ENCODE results near the gene CTNNBL1. TPM values are rescaled to one million over a fixed set of nuclear protein-coding genes. Genes with fewer than 3 reads are reported as not detected.
"Not testable (repeated sequence)": the region's sequence is repeated elsewhere in the genome, so short reads cannot be mapped to it uniquely, and the experiment has no call there.

The CTNNBL1 gene
- total RNA-seq, 1 donor: 19.5 TPM

DNA sequence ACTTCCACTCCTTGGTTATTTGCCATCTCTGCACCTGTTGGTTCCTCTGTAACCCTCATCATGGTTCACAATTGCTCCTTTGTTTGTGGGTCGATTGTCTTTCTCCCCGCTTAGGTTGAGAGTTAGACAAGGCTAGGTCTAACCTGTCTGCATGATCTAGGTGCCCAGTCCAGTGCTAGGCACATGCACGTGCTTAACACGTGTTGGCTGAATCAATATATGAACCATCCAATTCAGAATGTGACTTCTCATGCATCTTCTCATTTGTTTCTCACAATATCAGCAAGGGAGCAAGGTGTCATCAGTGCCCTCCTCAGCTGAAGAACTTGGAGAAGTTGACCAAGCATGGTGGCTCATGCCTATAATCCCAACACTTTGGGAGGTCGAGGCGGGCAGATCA, 36.9 kb upstream of the CTNNBL1 start:
- no peak for TF ChIP-seq CTCF (IDR thresholded peaks at IDR 0.05; ENCODE audit: extremely low read depth, low read depth, low read length)
- H3K27me3 ChIP-seq (ENCODE audit: insufficient read depth, low read length): peaks cover 18% of the 10 kb centered on the region
- H4K20me1 ChIP-seq (ENCODE audit: insufficient read depth, low read length): no peaks in the 10 kb centered on the region
- no peak for DNase-seq (ENCODE audit: insufficient read length, low spot score, missing footprints)
- no peaks in the 10 kb centered on the region for H3K9me3 ChIP-seq (ENCODE audit: low read depth, low read length)
- no peaks in the 10 kb centered on the region for H3K79me2 ChIP-seq (ENCODE audit: insufficient read depth, low read length)
- H3K4me2 ChIP-seq (ENCODE audit: insufficient read depth, low read length): no peak overlapping the region
- no peak overlapping the region for H2AFZ ChIP-seq (ENCODE audit: low read length)
- no peaks in the 10 kb centered on the region for H3K4me1 ChIP-seq (ENCODE audit: insufficient read depth, low read length)
- no peak overlapping the region for H3K27ac ChIP-seq (ENCODE audit: low read depth, low read length)
- no peaks in the 10 kb centered on the region for H3K36me3 ChIP-seq (ENCODE audit: insufficient read depth, low read length)
- H3K4me3 ChIP-seq (ENCODE audit: insufficient read depth, low read length): no peak overlapping the region

- Histone ChIP-seq H3K27ac (ENCODE audit: low read depth, low read length) (no peak overlapping the region), H3K4me1 (ENCODE audit: insufficient read depth, low read length) (no peaks in the 10 kb centered on the region), H3K79me2 (ENCODE audit: insufficient read depth, low read length) (no peaks in the 10 kb centered on the region), H3K27me3 (ENCODE audit: insufficient read depth, low read length) (peaks cover 21% of the 10 kb centered on the region), H3K36me3 (ENCODE audit: insufficient read depth, low read length) (no peaks in the 10 kb centered on the region), H3K9me3 (ENCODE audit: low read depth, low read length) (no peaks in the 10 kb centered on the region), H3K4me3 (ENCODE audit: insufficient read depth, low read length) (no peak overlapping the region), H2AFZ (ENCODE audit: low read length) (no peak overlapping the region), H4K20me1 (ENCODE audit: insufficient read depth, low read length) (no peaks in the 10 kb centered on the region), H3K4me2 (ENCODE audit: insufficient read depth, low read length) (no peak overlapping the region)
- no peak for DNase-seq (ENCODE audit: insufficient read length, low spot score, missing footprints)
- no peak for TF ChIP-seq CTCF (IDR thresholded peaks at IDR 0.05; ENCODE audit: extremely low read depth, low read depth, low read length)
Observed at GRCh38 chr20:37657924-37658804, 35.7 kb upstream of the CTNNBL1 start.

GRCh38 chr20:37661519-37661918, 32.3 kb upstream of the CTNNBL1 start:
- peaks cover 3% of the 10 kb centered on the region for H3K9me3 ChIP-seq (ENCODE audit: low read depth, low read length)
- H3K4me1 ChIP-seq (ENCODE audit: insufficient read depth, low read length): no peaks in the 10 kb centered on the region
- H3K4me2 ChIP-seq (ENCODE audit: insufficient read depth, low read length): no peak overlapping the region
- DNase-seq (ENCODE audit: insufficient read length, low spot score, missing footprints): no peak
- peaks cover 20% of the 10 kb centered on the region for H3K27me3 ChIP-seq (ENCODE audit: insufficient read depth, low read length)
- no peaks in the 10 kb centered on the region for H4K20me1 ChIP-seq (ENCODE audit: insufficient read depth, low read length)
- no peaks in the 10 kb centered on the region for H3K36me3 ChIP-seq (ENCODE audit: insufficient read depth, low read length)
- H3K79me2 ChIP-seq (ENCODE audit: insufficient read depth, low read length): no peaks in the 10 kb centered on the region
- H2AFZ ChIP-seq (ENCODE audit: low read length): no peak overlapping the region
- no peak for TF ChIP-seq CTCF (IDR thresholded peaks at IDR 0.05; ENCODE audit: extremely low read depth, low read depth, low read length)
- H3K27ac ChIP-seq (ENCODE audit: low read depth, low read length): no peak overlapping the region
- H3K4me3 ChIP-seq (ENCODE audit: insufficient read depth, low read length): no peak overlapping the region

- Histone ChIP-seq H3K27me3 (ENCODE audit: insufficient read depth, low read length) (peaks cover 16% of the 10 kb centered on the region), H3K9me3 (ENCODE audit: low read depth, low read length) (peaks cover 3% of the 10 kb centered on the region), H4K20me1 (ENCODE audit: insufficient read depth, low read length) (no peaks in the 10 kb centered on the region), H3K4me2 (ENCODE audit: insufficient read depth, low read length) (no peak overlapping the region), H2AFZ (ENCODE audit: low read length) (no peak overlapping the region), H3K36me3 (ENCODE audit: insufficient read depth, low read length) (no peaks in the 10 kb centered on the region), H3K27ac (ENCODE audit: low read depth, low read length) (no peak overlapping the region), H3K4me3 (ENCODE audit: insufficient read depth, low read length) (no peak overlapping the region), H3K79me2 (ENCODE audit: insufficient read depth, low read length) (no peaks in the 10 kb centered on the region), H3K4me1 (ENCODE audit: insufficient read depth, low read length) (no peaks in the 10 kb centered on the region)
- no peak for TF ChIP-seq CTCF (IDR thresholded peaks at IDR 0.05; ENCODE audit: extremely low read depth, low read depth, low read length)
- no peak for DNase-seq (ENCODE audit: insufficient read length, low spot score, missing footprints)
Observed at GRCh38 chr20:37662308-37662707, 31.5 kb upstream of the CTNNBL1 start.

GRCh38 chr20:37664595-37664994, 29.2 kb upstream of the CTNNBL1 start:
- not testable (repeated sequence) for H3K4me2 ChIP-seq (ENCODE audit: insufficient read depth, low read length); H3K4me1 ChIP-seq (ENCODE audit: insufficient read depth, low read length); H3K27ac ChIP-seq (ENCODE audit: low read depth, low read length); H3K4me3 ChIP-seq (ENCODE audit: insufficient read depth, low read length); H2AFZ ChIP-seq (ENCODE audit: low read length); H4K20me1 ChIP-seq (ENCODE audit: insufficient read depth, low read length); H3K9me3 ChIP-seq (ENCODE audit: low read depth, low read length); H3K36me3 ChIP-seq (ENCODE audit: insufficient read depth, low read length); DNase-seq (ENCODE audit: insufficient read length, low spot score, missing footprints); H3K79me2 ChIP-seq (ENCODE audit: insufficient read depth, low read length)
- H3K27me3 ChIP-seq (ENCODE audit: insufficient read depth, low read length): peaks cover 21% of the 10 kb centered on the region

Data from osteoblast (primary cell).